MM.1S (cell line): ENCODE measurements around the gene TM4SF20.

Experiments used
- DNase-seq: peaks from one replicate; pipeline ENCODE4 v3.0.0-alpha.2; 2015
- H2AFZ ChIP-seq: fragments of 300-600 bp; sonication (generic); 2 replicates; pipeline ENCODE4 v1.6.0; 2016; ENCODE audit warnings: antibody characterized with exemption, low read length
- H3F3A ChIP-seq: fragments of 300-600 bp; sonication (generic); 2 replicates; pipeline ENCODE4 v1.6.1; 2016; ENCODE audit warnings: mild to moderate bottlenecking, antibody characterized with exemption, low read length, moderate library complexity, mixed read lengths; ENCODE audit not compliant: insufficient read depth
- H3K27ac ChIP-seq: fragments of 300-600 bp; sonication (generic); 2 replicates; pipeline ENCODE4 v1.5.1; 2016; ENCODE audit warnings: mild to moderate bottlenecking, low read length
- H3K27me3 ChIP-seq: fragments of 300-600 bp; sonication (generic); replicated peaks from 2 replicates; pipeline ENCODE4 v1.6.0; 2016; ENCODE audit warnings: low read length; ENCODE audit not compliant: insufficient read depth
- H3K36me3 ChIP-seq: fragments of 300-600 bp; sonication (generic); replicated peaks from 2 replicates; pipeline ENCODE4 v1.6.1; 2016; ENCODE audit warnings: mild to moderate bottlenecking, low read length, mixed read lengths; ENCODE audit not compliant: insufficient read depth
- H3K4me1 ChIP-seq: fragments of 300-600 bp; sonication (generic); 2 replicates; pipeline ENCODE4 v1.6.1; 2016; ENCODE audit warnings: low read length, mixed read lengths
- H3K4me2 ChIP-seq: fragments of 300-600 bp; sonication (generic); 2 replicates; pipeline ENCODE4 v1.6.0; 2016; ENCODE audit warnings: low read depth, low read length
- H3K4me3 ChIP-seq: fragments of 300-600 bp; sonication (generic); 2 replicates; pipeline ENCODE4 v1.5.1; 2016; ENCODE audit warnings: low read length, mixed read lengths
- H3K79me2 ChIP-seq: fragments of 300-600 bp; sonication (generic); 2 replicates; pipeline ENCODE4 v1.6.1; 2016; ENCODE audit warnings: mixed run types, low read length, mixed read lengths
- H3K9ac ChIP-seq: fragments of 300-600 bp; sonication (generic); 2 replicates; pipeline ENCODE4 v1.6.1; 2016; ENCODE audit warnings: low read length, mixed read lengths
- H3K9me2 ChIP-seq: fragments of 300-600 bp; sonication (generic); replicated peaks from 2 replicates; pipeline ENCODE4 v1.6.1; 2016; ENCODE audit warnings: mild to moderate bottlenecking, low read length, mixed read lengths; ENCODE audit not compliant: insufficient read depth
- H3K9me3 ChIP-seq: fragments of 300-600 bp; sonication (generic); replicated peaks from 2 replicates; pipeline ENCODE4 v1.6.1; 2016; ENCODE audit warnings: mild to moderate bottlenecking, low read length, mixed read lengths; ENCODE audit not compliant: insufficient read depth
- H4K20me1 ChIP-seq: fragments of 300-600 bp; sonication (generic); 2 replicates; pipeline ENCODE4 v1.6.1; 2016; ENCODE audit warnings: mild to moderate bottlenecking, low read length, moderate library complexity, mixed read lengths; ENCODE audit not compliant: insufficient read depth
- EZH2 ChIP-seq: fragments of 300-600 bp; sonication (generic); optimal IDR thresholded peaks from 2 replicates; pipeline ENCODE3; 2017; ENCODE audit warnings: low read depth, mild to moderate bottlenecking, antibody characterized with exemption, low read length, mixed read lengths
- EZH2phosphoT487 ChIP-seq: fragments of 300-600 bp; sonication (generic); IDR thresholded peaks from 2 replicates; pipeline ENCODE4 v1.6.1; 2018; ENCODE audit warnings: antibody characterized with exemption, low read length
- TF ChIP-seq, protein P1 (sequence below): fragments of 300-600 bp; sonication (generic); IDR thresholded peaks from 2 replicates; pipeline ENCODE4 v1.5.1; 2016; ENCODE audit warnings: antibody characterized with exemption, low read length, mixed read lengths

The TM4SF20 gene

DNA sequence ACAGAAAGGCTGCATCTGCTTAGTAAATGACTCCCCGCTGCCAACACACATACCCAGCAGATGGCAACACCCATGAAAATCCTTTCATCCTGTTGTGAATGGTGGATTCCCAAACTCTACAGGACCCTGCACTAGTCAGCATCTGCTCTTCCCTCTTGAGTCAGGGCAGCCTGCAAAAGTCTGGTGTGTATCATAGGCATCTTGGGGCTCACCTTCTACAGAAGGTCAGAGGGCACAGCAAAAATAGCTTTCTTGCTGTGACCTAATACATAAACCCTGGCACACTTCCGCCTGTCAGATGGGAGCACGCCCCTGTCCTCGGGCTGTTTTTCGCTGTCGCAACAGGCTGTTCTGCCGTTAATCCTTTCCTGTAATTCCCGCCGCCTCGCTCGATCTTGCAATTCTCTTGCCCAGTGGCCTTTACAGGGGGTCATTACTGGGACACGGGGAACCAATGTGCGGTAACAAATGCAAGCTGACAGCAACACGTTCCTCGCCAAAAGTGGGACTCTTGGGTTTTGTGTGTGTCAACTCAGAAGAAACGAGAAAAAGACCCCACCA is 28.6 kb upstream of the TM4SF20 start:
- no peak overlapping the region for H3K4me2 ChIP-seq
- no peaks in the 10 kb centered on the region for H3K27me3 ChIP-seq
- DNase-seq, result no peak
- TF ChIP-seq EZH2 (no peak), EZH2phosphoT487 (no peak)
- TF ChIP-seq, protein P1, sequence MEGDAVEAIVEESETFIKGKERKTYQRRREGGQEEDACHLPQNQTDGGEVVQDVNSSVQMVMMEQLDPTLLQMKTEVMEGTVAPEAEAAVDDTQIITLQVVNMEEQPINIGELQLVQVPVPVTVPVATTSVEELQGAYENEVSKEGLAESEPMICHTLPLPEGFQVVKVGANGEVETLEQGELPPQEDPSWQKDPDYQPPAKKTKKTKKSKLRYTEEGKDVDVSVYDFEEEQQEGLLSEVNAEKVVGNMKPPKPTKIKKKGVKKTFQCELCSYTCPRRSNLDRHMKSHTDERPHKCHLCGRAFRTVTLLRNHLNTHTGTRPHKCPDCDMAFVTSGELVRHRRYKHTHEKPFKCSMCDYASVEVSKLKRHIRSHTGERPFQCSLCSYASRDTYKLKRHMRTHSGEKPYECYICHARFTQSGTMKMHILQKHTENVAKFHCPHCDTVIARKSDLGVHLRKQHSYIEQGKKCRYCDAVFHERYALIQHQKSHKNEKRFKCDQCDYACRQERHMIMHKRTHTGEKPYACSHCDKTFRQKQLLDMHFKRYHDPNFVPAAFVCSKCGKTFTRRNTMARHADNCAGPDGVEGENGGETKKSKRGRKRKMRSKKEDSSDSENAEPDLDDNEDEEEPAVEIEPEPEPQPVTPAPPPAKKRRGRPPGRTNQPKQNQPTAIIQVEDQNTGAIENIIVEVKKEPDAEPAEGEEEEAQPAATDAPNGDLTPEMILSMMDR, result no peak
- no peaks in the 10 kb centered on the region for H3K36me3 ChIP-seq
- no peak overlapping the region for H3K4me3 ChIP-seq
- H3K4me1 ChIP-seq, result peaks cover 36% of the 10 kb centered on the region
- no peaks in the 10 kb centered on the region for H3K9me3 ChIP-seq
- H2AFZ ChIP-seq, result no peak overlapping the region
- no peaks in the 10 kb centered on the region for H3K9me2 ChIP-seq
- H3F3A ChIP-seq, result peaks cover 23% of the 10 kb centered on the region
- no peak overlapping the region for H3K9ac ChIP-seq
- H3K27ac ChIP-seq, result no peak overlapping the region
- no peaks in the 10 kb centered on the region for H3K79me2 ChIP-seq
- H4K20me1 ChIP-seq, result no peaks in the 10 kb centered on the region

DNA sequence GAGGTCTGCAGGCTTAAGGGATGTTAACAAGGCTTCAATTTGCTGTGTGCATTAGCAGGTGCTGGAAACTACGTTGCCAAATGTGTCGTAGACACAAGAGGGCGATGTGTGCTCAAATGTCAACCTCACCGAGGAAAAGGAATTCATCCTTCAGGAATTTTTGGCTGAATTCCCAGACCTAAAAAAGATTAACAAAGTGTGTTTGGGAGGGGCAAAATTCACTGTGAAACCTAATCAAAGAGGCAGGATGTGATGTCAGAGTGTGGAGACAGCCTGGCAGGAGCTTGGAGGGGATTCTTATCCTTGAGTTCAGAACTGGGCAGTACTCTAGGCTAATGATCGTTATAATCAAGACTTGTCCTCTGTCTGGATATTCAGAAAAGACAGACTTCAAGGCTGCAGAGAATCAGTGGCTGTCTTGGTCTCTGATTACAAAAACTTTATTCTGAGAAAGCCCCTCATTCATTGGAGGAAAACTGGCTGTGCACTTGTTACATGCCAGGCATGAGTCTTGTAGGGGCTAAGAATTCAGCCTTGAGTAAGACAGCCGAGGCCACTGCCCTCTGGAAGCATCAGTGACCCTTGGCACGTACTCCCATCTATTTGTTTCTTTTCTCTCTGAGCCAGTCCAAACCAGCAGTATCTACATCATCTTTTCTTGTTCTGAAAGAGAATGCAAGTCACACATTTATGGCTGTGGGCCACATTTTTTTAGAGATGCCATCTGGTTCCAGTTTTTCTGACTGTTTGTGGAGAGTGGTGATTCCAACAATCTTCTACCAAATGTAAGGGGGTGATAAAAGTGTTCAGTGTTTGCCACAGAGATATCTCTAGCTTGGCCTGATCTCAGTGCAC is 27.3 kb upstream of the TM4SF20 start:
- H3K4me1 ChIP-seq, result peaks cover 26% of the 10 kb centered on the region
- H4K20me1 ChIP-seq, result no peaks in the 10 kb centered on the region
- peak; percentile 61 for DNase-seq
- H3K9ac ChIP-seq, result no peak overlapping the region; the same call in 1 of the 2 replicates
- no peak overlapping the region for H3K4me3 ChIP-seq
- H3K27me3 ChIP-seq, result no peaks in the 10 kb centered on the region
- TF ChIP-seq, protein P1, result peak; percentile 91
- TF ChIP-seq EZH2, result no peak
- no peak for TF ChIP-seq EZH2phosphoT487
- H3K27ac ChIP-seq, result no peak overlapping the region
- H3K9me2 ChIP-seq, result no peaks in the 10 kb centered on the region
- H3K36me3 ChIP-seq, result no peaks in the 10 kb centered on the region
- no peaks in the 10 kb centered on the region for H3K79me2 ChIP-seq
- H3K4me2 ChIP-seq, result peak overlapping the region; percentile 29; the same call in 1 of the 2 replicates
- peaks cover 15% of the 10 kb centered on the region for H3F3A ChIP-seq
- H2AFZ ChIP-seq, result peak overlapping the region; percentile 21
- H3K9me3 ChIP-seq, result no peaks in the 10 kb centered on the region

DNA sequence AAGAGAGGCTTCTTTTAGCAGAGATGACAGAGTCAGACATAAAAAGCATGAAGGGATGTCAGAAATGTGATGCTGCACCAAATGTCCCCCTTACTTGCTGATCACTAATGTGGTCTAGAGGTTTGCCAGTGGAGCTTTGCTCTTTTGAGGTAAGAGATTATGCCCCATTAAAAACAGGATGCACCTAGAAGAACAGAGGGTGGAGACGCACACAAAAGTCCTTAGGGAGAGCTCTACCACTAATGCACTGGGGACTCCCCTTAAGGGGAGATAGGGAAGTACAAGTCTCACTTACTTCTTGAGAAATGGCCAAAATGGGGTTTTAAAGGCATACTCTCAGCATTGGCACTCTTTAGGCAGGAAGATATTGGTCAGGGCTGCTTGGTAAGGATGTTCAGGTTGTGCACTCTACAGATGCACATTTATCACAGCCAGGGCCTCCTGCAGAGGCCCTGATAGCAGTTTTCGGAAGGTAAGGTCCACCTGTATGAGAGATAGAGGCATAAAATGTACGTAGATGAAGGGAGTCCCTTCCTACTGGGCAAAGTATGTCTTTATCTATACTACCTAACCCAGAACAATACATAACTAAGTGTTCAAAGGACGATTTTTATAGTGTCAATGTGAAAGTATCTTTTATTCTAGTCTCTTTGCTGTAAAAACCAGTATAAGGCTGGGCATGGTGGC is 25.6 kb upstream of the TM4SF20 start:
- Histone ChIP-seq H2AFZ (no peak overlapping the region), H3K4me2 (no peak overlapping the region), H3K9me2 (no peaks in the 10 kb centered on the region), H3K4me1 (peaks cover 14% of the 10 kb centered on the region), H3K27me3 (no peaks in the 10 kb centered on the region), H3K9ac (no peak overlapping the region), H3K9me3 (no peaks in the 10 kb centered on the region), H3K36me3 (no peaks in the 10 kb centered on the region), H3K4me3 (no peak overlapping the region), H3K27ac (no peak overlapping the region), H3F3A (no peaks in the 10 kb centered on the region), H3K79me2 (no peaks in the 10 kb centered on the region), H4K20me1 (no peaks in the 10 kb centered on the region)
- TF ChIP-seq, protein P1, result no peak
- TF ChIP-seq EZH2 (no peak), EZH2phosphoT487 (no peak)
- DNase-seq, result no peak
